ENCODE data around the gene CDHR4.

Gene CDHR4, protein sequence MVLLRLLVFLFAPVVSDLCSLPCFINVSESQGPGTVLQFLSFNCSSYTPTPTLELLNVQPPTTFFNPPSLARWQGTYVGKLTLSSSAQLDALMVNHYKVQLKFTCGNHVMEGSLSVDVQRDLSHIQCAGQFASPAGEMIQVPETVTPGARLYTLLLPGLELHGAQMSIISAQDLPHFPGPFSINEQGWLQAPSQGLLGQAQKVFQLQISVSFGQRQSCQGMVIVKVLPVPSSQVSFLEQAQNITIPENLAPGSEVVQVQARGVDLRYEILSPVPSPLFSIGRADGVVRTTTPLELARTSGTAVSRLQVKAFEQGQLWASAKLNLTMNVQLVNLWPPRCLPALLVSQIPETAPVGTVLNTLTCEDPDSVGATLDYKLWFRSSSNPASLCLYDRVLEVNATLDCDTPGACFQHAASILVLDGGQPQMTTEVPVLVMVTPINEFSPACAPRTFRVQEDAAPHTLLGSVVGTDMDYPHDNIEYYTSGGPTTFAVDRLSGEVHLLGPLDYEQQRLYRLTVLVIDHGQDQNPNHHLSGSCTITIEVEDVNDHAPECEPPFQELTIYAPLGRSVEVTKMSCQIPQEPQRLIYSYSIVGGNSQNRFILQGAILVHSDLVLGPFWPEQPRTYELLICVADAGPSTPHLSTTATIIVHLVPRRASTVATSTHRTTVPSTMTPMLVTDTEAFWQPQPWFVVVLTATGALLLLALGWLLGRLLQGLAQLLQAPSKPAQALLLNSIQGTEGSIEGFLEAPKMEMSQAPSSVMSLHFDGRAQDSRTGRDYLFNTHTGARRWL

DNA sequence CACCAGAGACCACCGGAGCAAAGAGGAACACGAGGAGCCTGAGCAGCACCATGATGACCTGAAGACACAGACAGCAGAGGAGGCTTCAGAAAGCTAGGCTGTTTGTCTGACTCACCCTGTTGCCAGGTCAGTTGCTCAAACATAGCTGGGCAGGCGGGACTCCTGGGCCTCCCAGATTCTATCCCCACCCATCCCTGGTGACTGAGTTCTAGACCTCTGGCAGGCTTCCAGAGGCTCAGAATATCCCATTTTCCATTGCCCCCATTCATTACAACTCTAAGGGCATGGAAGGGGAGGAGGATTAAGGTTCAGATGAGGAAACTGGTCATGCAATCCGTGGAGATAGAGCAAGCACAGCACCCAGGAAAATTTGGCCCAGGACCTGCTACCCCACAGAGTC is at the start of gene CDHR4:
Gene CDHR4 (minus strand): TSS at position 113 of the 400 bp plus-strand sequence. CDS start 61 bp downstream, at position 52.
- H3K9ac ChIP-seq (ENCODE audit: low read length) = no peak within 1 kb of the TSS
- no peak within 1 kb of the TSS for H3K4me3 ChIP-seq (ENCODE audit: low read depth, low read length, poor library complexity, severe bottlenecking)

DNA sequence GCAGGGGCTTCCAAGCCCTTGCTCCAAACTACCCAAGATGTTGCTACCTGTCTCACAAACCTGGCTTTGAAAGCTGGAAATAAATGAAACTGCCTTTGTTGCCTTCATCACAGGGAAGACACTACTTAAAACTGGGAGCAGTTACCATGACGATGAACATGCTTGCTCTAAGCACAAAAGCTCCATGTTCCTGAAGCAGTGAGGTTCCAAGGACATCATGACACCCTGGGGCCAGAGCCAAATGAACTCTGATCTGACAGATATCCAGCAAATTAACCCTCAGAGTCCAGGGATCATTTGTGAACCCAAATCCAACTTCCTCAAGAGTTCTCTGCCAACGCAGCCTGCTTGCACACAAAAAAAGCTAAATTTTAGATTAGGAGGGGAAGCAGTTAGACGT is 46.0 kb upstream of the CDHR4 start:
- no peaks in the 10 kb centered on the region for H4K20me1 ChIP-seq (ENCODE audit: insufficient read depth, low read length)
- no peaks in the 10 kb centered on the region for H3K27me3 ChIP-seq (ENCODE audit: insufficient read depth, low read length)
- no peaks in the 10 kb centered on the region for H3K9me3 ChIP-seq (ENCODE audit: low read length)
- no peaks in the 10 kb centered on the region for H3K4me1 ChIP-seq (ENCODE audit: insufficient read depth, low read length, severe bottlenecking)
- no peak overlapping the region for H3K27ac ChIP-seq (ENCODE audit: low read depth, low read length, poor library complexity, severe bottlenecking)
- no peak overlapping the region for H3K4me2 ChIP-seq (ENCODE audit: low read length)
- TF ChIP-seq EZH2 (IDR thresholded peaks at IDR 0.05; ENCODE audit: borderline replicate concordance, low read length) = no peak
- TF ChIP-seq, protein P1, sequence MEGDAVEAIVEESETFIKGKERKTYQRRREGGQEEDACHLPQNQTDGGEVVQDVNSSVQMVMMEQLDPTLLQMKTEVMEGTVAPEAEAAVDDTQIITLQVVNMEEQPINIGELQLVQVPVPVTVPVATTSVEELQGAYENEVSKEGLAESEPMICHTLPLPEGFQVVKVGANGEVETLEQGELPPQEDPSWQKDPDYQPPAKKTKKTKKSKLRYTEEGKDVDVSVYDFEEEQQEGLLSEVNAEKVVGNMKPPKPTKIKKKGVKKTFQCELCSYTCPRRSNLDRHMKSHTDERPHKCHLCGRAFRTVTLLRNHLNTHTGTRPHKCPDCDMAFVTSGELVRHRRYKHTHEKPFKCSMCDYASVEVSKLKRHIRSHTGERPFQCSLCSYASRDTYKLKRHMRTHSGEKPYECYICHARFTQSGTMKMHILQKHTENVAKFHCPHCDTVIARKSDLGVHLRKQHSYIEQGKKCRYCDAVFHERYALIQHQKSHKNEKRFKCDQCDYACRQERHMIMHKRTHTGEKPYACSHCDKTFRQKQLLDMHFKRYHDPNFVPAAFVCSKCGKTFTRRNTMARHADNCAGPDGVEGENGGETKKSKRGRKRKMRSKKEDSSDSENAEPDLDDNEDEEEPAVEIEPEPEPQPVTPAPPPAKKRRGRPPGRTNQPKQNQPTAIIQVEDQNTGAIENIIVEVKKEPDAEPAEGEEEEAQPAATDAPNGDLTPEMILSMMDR (IDR thresholded peaks at IDR 0.05; ENCODE audit: low read length) = no peak
- no peak overlapping the region for H3K4me3 ChIP-seq (ENCODE audit: low read depth, low read length, poor library complexity, severe bottlenecking)
- H3K9ac ChIP-seq (ENCODE audit: low read length) = no peak overlapping the region
- H3K36me3 ChIP-seq (ENCODE audit: insufficient read depth, low read length) = peaks cover 55% of the 10 kb centered on the region; the same call in 1 of the 2 replicates
- H3K79me2 ChIP-seq (ENCODE audit: insufficient read depth, low read length) = no peaks in the 10 kb centered on the region
- no peak overlapping the region for H2AFZ ChIP-seq (ENCODE audit: low read length)
- no peaks in the 10 kb centered on the region for H3K9me2 ChIP-seq (ENCODE audit: low read depth, low read length)
- H3F3A ChIP-seq (ENCODE audit: insufficient read depth, low read length) = no peaks in the 10 kb centered on the region

More for the DNA sequence above, at the start of gene CDHR4:
- no peaks in the 10 kb centered on the region for H3K79me2 ChIP-seq (ENCODE audit: insufficient read depth, low read length)
- H3K36me3 ChIP-seq (ENCODE audit: insufficient read depth, low read length) = no peaks in the 10 kb centered on the region
- no peak within 1 kb of the TSS for H2AFZ ChIP-seq (ENCODE audit: low read length)
- no peak for TF ChIP-seq EZH2 (IDR thresholded peaks at IDR 0.05; ENCODE audit: borderline replicate concordance, low read length)
- TF ChIP-seq, protein P1 (IDR thresholded peaks at IDR 0.05; ENCODE audit: low read length) = no peak
- H3K9me3 ChIP-seq (ENCODE audit: low read length) = no peaks in the 10 kb centered on the region
- H3K9me2 ChIP-seq (ENCODE audit: low read depth, low read length) = no peaks in the 10 kb centered on the region
- H3K27me3 ChIP-seq (ENCODE audit: insufficient read depth, low read length) = no peaks in the 10 kb centered on the region
- no peaks in the 10 kb centered on the region for H3F3A ChIP-seq (ENCODE audit: insufficient read depth, low read length)
- H3K4me2 ChIP-seq (ENCODE audit: low read length) = no peak within 1 kb of the TSS
- no peaks in the 10 kb centered on the region for H4K20me1 ChIP-seq (ENCODE audit: insufficient read depth, low read length)
- no peak within 1 kb of the TSS for H3K27ac ChIP-seq (ENCODE audit: low read depth, low read length, poor library complexity, severe bottlenecking)
- peaks cover 16% of the 10 kb centered on the region for H3K4me1 ChIP-seq (ENCODE audit: insufficient read depth, low read length, severe bottlenecking)

DNA sequence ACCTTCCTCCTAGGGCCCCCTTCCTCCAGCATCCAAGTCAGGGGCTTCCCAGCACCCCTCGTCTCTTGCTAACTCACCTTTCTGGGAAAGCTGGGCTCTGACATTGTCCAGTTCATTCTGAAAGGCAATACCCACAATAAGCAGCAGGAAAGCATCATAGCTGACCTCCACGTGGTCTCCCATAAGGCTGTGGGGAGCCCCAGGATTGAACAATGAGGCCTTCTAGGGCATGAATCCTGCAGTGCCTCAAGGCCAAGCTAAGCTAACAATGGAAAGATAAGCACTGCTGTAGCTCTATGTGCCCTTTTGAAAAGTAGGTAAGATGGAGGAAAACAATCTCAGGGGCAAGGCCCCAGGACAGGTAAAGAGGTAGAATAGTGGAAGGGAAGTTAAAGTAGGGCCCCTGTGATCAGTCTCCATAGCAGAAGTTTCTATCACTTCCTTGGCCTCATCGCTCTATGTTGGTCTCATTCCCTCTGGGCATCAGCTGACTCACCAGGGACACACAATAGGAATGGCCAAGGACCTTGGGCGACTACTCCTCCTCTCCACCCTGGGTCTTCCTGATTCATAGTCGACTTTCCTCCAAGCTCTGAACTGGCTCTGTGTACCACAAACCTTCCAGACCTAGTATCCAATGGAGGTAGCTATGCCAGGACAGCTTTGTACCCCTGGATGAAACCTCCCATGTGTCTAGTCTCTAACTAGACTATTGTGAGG is 45.0 kb upstream of the CDHR4 start:
- Histone ChIP-seq H3F3A (ENCODE audit: insufficient read depth, low read length) (no peaks in the 10 kb centered on the region), H3K9ac (ENCODE audit: low read length) (no peak overlapping the region), H3K4me2 (ENCODE audit: low read length) (no peak overlapping the region), H3K4me1 (ENCODE audit: insufficient read depth, low read length, severe bottlenecking) (no peaks in the 10 kb centered on the region), H2AFZ (ENCODE audit: low read length) (no peak overlapping the region), H4K20me1 (ENCODE audit: insufficient read depth, low read length) (no peaks in the 10 kb centered on the region), H3K9me2 (ENCODE audit: low read depth, low read length) (no peaks in the 10 kb centered on the region), H3K27me3 (ENCODE audit: insufficient read depth, low read length) (no peaks in the 10 kb centered on the region), H3K36me3 (ENCODE audit: insufficient read depth, low read length) (peaks cover 60% of the 10 kb centered on the region; the same call in 1 of the 2 replicates), H3K4me3 (ENCODE audit: low read depth, low read length, poor library complexity, severe bottlenecking) (no peak overlapping the region), H3K79me2 (ENCODE audit: insufficient read depth, low read length) (no peaks in the 10 kb centered on the region), H3K27ac (ENCODE audit: low read depth, low read length, poor library complexity, severe bottlenecking) (no peak overlapping the region), H3K9me3 (ENCODE audit: low read length) (no peaks in the 10 kb centered on the region)
- TF ChIP-seq, protein P1 (IDR thresholded peaks at IDR 0.05; ENCODE audit: low read length) = no peak
- TF ChIP-seq EZH2 (IDR thresholded peaks at IDR 0.05; ENCODE audit: borderline replicate concordance, low read length) = no peak
